A549 (cell line): Measurements from ENCODE around the gene SLC25A30.

Source experiments
- CHD2 ChIP-seq: fragments of 150-350 bp; IDR thresholded peaks from 2 replicates; pipeline ENCODE4 v1.6.1; 2014; ENCODE audit warnings: low read length; ENCODE audit not compliant: partially characterized antibody
- CTCF ChIP-seq: fragments of >200 bp; sonication (Bioruptor Twin); formaldehyde crosslinking; IDR thresholded peaks from 3 replicates; pipeline ENCODE4 v1.5.1; 2016
- EP300 ChIP-seq, 2 experiments: fragments of >200 bp; sonication (Bioruptor Twin); formaldehyde crosslinking; IDR thresholded peaks; 2 replicates in 1 of 2; 3 replicates in 1 of 2; pipeline ENCODE4 v1.6.1; 2016 to 2017
- KDM5A ChIP-seq: fragments of 200-600 bp; sonication (generic); IDR thresholded peaks from 2 replicates; pipeline ENCODE4 v1.6.1; 2016; ENCODE audit warnings: antibody characterized with exemption, mild to moderate bottlenecking
- NR3C1 ChIP-seq: fragments of >200 bp; sonication (Bioruptor Twin); formaldehyde crosslinking; IDR thresholded peaks from 3 replicates; pipeline ENCODE4 v1.6.1; 2017
- POLR2A ChIP-seq: IDR thresholded peaks from 2 replicates; pipeline ENCODE4 v1.6.1; 2012; ENCODE audit warnings: mild to moderate bottlenecking, low read length
- POLR2AphosphoS2 ChIP-seq: conservative IDR thresholded peaks from 2 replicates; pipeline ENCODE4 v1.6.1; 2012; ENCODE audit warnings: low read length, improper control_type of control experiment, inconsistent platforms
- RAD21 ChIP-seq, 2 experiments: fragments of >200 bp in 1 of 2; sonication (Bioruptor Twin) in 1 of 2; formaldehyde crosslinking in 1 of 2; IDR thresholded peaks in 1 of 2; conservative IDR thresholded peaks in 1 of 2; 2 replicates in 1 of 2; 3 replicates in 1 of 2; pipeline ENCODE4 v1.6.1; 2012 to 2018; ENCODE audit warnings: inconsistent platforms in 1 of 2
- ZFP36 ChIP-seq: fragments of 450-650 bp; IDR thresholded peaks from 2 replicates; pipeline ENCODE4 v1.6.1; 2014; ENCODE audit warnings: borderline replicate concordance; ENCODE audit not compliant: partially characterized antibody
- TF ChIP-seq, protein P1 (sequence below): fragments of 450-650 bp; IDR thresholded peaks from 2 replicates; pipeline ENCODE4 v1.6.1; 2014; ENCODE audit warnings: antibody characterized with exemption

DNA sequence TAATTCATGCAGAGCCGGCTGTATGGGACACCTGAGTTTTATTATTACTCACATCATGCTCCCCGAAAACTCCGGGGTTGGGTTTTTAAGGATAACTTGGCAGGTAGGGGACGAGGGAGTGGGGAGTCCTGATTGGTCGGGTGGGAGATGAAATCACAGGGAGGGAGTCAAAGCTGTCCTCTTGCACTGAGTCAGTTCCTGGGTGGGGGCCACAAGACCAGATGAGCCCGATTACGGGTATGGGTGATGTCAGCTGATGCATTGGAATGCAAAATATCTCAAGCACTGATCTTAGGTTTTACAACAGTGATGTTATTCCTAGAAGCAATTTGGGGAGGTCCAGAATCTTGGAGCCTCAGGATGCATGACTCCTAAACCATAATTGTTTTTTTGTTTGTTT, 28.0 kb upstream of the SLC25A30 start:
- no peak for TF ChIP-seq CTCF
- TF ChIP-seq, protein P1, sequence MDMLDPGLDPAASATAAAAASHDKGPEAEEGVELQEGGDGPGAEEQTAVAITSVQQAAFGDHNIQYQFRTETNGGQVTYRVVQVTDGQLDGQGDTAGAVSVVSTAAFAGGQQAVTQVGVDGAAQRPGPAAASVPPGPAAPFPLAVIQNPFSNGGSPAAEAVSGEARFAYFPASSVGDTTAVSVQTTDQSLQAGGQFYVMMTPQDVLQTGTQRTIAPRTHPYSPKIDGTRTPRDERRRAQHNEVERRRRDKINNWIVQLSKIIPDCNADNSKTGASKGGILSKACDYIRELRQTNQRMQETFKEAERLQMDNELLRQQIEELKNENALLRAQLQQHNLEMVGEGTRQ = no peak
- no peak for TF ChIP-seq POLR2AphosphoS2
- no peak for TF ChIP-seq ZFP36
- no peak for TF ChIP-seq EP300 (IDR thresholded peaks at IDR 0.05)
- no peak for TF ChIP-seq POLR2A
- no peak for TF ChIP-seq CHD2
- no peak for TF ChIP-seq RAD21 (conservative IDR thresholded peaks at IDR 0.05 in 1 of 2, IDR thresholded peaks at IDR 0.05 in 1 of 2)
- TF ChIP-seq NR3C1 = no peak
- no peak for TF ChIP-seq KDM5A
